ENCODE data around the gene WNK2. TPM values are rescaled to one million over a fixed set of nuclear protein-coding genes. Genes with fewer than 3 reads are reported as not detected.

Gene WNK2
- total RNA-seq, 1 donor from 2014 or later: 12.6 TPM

DNA sequence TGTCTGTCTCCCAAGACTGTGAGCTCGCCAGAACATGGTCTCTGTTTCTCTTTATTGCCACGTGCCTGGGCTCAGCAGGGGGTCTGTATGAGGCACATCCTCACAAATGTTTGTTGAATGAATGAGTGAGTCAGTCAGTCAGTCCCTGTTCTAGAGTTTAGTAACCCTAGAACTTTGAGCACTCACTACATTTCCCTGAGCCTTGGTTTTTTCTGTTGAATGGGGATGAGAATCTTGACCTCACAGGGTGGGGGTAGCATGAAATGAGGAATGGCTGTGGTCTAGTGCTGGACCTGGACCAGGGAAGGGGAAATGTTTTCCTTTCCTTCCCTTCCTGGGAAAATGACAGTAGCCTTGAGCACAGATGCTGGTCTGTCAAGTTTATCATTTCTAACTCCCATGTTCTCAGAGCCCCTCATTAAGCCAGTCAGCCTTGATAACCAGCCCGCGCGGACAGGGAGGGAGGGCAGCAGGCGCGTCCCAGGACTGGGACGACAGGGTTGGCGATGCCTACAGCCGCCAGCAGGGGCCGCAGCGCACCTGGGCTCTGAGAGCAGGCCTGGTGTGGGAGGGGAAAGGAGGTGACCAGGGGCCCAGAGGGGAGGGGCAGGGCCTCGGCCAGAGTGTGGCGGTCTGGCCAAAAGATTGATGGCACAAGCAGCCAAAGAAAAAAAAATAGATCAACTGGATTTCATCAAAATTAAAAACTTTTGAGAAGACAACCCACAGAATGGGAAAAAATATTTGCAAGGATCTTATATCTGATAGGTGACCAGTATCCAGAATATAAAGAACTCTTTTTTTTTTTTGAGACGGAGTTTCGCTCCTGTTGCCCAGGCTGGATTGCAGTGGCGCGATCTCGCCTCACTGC, 24.1 kb upstream of the WNK2 start:
- FAIRE-seq (no peak), DNase-seq (ENCODE audit: low spot score in 2 of 2) (peak; percentile 57 to 84)

GRCh38 chr9:93161786-93162562, 22.0 kb upstream of the WNK2 start:
- DNase-seq (ENCODE audit: low spot score in 2 of 2): no peak
- FAIRE-seq: no peak

- FAIRE-seq: no peak
- no peak for DNase-seq (ENCODE audit: low spot score in 2 of 2)
Measured at GRCh38 chr9:93164085-93164484, 19.9 kb upstream of the WNK2 start.

DNA sequence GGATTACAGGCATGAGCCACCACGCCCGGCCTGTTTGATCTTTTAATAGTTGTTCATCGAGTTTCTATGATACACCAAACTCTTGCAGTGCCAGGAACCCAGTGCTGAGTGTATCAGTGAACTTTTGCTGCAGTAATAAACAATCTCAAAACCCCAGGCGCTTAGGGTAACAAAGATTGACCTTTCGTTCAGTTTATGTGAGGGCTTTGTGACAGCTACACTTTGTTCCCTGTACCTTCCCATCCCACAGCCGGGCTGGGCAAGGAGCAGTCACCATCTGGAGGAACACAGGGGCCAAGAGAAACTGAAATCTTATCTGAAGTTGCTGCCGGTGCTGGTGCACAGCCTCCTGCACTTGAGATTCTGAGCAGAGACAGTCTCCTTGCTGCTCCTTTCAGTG, 17.2 kb upstream of the WNK2 start:
- FAIRE-seq: no peak

DNA sequence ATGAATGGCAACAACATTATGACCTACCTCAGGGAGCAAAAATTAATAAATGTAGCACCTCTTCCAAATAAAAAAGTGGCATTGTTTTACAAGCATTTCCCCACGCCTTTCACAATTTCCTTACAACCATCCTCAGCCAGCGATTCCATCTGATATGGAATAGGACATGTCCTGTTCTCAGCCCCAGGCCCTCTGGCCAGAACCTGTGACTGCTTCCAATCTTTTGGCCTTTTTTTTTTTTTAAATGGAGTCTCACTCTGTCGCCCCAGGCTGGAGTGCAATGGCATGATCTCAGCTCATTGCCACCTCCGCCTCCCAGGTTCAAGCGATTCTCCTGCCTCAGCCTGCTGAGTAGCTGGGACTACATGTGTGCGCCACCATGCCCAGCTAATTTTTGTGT, 16.8 kb upstream of the WNK2 start:
- FAIRE-seq: no peak
- DNase-seq (ENCODE audit: low spot score in 2 of 2): no peak

More for the DNA sequence above, 17.2 kb upstream of the WNK2 start:
- DNase-seq (ENCODE audit: low spot score in 2 of 2): no peak

- FAIRE-seq (no peak), DNase-seq (ENCODE audit: low spot score in 2 of 2) (no peak)
Measured at GRCh38 chr9:93167838-93168237, 16.1 kb upstream of the WNK2 start.

- no peak for DNase-seq (ENCODE audit: low spot score in 2 of 2)
Measured at GRCh38 chr9:93168581-93168980, 15.4 kb upstream of the WNK2 start.

GRCh38 chr9:93169444-93169843, 14.5 kb upstream of the WNK2 start:
- DNase-seq (ENCODE audit: low spot score in 2 of 2) (no peak), FAIRE-seq (no peak)

More at GRCh38 chr9:93168581-93168980, 15.4 kb upstream of the WNK2 start:
- no peak for FAIRE-seq

DNA sequence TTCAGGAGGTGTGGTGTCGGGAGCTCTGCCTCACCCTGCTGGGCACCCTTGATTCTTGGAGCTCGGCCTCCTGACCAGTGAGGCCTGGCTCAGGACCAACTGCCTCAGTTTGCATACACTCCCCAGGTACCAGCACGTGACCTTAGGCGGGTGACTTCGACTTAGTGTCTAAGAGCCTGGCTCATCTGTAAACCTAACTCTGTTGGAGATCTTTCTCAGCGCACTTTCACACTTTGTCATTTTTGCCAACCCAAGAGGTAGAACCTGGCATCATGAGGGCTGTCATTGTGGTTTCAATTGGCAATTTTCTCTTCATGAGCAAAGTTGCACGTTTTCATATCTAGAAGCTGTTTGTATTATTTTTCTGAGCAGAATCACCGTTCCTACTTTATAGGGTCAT, 13.4 kb upstream of the WNK2 start:
- no peak for DNase-seq (ENCODE audit: low spot score in 2 of 2)
- no peak for FAIRE-seq

DNA sequence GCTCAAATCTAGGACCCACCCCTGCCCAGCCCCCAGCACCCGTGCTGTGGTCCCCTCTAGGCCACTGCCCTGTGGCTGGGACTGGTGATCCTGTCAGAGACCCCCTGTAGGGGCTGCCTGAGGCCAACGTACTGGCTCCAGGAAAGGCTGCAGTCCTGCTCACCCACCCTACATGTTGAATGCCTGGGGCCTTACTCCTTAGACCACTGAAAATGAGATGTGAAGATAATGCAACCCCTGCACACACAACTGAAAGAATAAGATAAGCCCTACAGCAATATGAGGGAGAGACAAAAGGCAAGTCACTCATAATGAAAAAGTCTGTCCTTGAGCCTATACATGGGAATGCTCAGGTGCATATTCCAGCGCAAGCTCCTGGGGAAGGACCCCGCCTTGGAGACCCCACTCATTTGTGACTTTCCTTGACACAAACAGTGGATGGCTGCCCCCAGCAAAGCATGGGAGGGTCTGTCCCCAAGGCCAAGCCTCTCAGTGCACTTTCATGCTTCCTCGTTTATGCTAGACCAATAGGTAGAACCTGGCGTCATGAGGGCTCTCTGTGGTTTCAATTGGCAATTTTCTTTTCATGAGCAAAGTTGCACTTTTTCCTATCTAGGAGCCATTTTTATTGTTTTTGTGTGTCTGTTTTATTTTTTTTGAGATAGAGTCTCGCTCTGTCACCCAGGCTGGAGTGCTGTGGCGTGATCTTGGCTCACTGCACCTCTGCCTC, 12.5 kb upstream of the WNK2 start:
- no peak for DNase-seq (ENCODE audit: low spot score in 2 of 2)
- no peak for FAIRE-seq

- no peak for FAIRE-seq
- no peak for DNase-seq (ENCODE audit: low spot score in 2 of 2)
Measured at GRCh38 chr9:93172666-93173364, 11.1 kb upstream of the WNK2 start.

DNA sequence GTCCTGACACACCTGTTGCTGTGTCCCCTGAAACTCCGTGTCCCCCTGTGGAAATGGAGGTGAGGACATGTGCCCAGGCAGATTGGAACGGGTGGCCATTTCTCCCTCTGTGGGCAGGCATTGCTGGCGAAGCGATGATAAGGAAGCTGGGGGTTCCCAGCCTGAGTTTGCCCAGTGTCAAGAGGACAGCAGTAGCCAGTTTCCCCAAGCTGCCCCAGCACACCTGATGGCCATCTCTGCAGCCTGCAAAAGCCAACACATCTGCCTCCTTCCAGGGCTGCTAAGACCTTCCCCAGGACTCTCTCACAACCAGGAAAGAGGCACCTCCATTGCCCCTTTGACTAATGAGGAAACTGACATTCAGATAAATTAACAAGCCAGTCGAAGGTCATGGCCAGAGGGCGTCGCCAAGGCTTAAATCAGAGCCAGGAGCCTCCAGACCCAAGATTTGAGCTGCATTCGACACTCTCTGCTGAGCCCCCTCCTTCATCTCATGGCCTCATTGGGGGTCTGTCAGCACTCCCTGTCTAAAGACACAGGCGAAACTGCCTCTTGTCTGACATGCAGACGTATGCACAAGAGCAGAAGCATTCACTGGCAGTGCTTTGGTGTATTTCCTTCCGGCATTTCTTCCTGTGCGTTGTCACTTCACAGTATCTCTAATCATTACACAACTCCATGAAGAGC, 10.4 kb upstream of the WNK2 start:
- FAIRE-seq (no peak), DNase-seq (ENCODE audit: low spot score in 2 of 2) (no peak)

DNA sequence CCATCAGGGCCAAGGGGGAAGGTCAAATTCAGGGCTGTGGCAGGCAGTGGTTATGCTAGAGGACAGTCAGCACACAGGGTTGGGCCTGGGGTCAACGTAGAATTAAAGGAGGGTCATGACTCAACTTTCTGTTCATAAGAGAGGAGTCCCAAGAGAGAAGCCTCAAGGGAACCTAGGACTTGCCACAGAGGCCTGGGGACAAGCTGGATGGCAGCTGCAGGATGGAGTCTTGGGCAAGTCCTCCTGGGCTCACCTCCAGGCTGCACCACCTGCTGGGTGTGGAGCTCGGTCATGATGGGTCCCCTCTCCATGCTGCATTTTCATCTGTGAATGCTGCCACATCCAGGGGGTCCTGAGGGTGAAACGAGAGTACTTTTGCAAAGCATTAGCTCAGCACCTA, 9.0 kb upstream of the WNK2 start:
- FAIRE-seq: no peak
- no peak for DNase-seq (ENCODE audit: low spot score in 2 of 2)

DNA sequence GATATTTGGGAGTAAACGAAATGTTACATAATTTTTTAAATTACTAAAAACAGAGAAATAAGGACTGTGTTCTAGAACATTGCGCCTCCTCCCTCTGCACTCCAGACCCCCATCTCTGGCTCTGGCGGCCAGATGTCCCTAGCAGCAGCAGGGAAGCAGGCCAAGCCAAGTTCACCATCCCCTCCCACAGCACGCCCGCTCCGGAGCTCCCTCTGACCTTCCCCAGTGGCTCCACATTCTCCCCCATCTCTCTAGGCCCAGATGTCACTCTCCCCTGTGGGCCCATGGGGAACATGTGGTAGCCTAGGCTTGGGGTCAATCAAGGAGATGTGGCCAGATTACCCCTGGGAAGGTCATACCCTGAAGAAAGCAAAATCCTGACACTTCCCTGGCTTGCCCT, 6.3 kb upstream of the WNK2 start:
- no peak for FAIRE-seq
- DNase-seq (ENCODE audit: low spot score in 2 of 2): no peak

DNA sequence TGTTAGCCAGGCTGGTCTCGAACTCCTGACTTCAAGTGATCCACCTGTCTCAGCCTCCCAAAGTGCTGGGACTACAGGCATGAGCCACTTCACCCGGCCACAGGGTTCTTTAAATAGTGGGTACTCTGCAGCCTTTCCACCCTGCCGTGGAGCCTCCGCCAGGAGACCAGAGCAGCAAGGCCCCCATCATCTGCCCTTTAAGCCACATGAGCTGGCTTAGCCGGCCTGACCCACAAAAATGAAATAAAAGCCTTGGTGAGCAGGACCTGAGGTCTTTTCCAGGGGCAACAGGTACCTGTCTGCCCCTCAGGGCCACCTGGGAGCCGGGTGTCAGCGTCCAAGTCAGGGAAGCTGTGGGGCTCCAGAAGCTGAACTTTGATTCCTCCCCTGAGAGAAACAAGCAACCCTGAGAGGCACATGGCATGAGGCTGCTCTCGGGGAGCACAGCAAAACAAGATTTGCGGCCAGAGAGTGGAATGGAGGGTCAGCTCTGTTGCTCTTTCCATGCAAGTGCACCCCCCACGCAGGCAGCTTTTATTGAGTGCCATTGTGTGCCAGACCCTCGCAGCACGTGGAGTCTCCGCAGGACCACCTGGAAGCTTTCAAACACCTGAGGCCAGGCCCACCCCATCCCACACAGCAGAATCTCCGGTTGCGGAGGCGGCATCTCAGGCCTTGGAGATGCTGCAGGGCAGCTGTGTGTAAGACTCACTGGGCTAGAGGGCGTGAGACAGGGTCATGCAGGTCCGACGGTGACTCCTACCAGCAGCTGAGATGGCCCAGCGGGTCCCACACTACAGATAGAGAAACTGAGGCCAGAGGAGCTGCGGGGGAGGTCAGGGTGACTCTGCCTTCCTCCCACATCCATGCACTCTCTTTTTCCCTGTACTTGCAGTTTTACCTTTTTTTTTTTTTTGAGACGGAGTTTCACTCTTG, 4.8 kb upstream of the WNK2 start:
- DNase-seq (ENCODE audit: low spot score in 2 of 2) (no peak), FAIRE-seq (no peak)

DNA sequence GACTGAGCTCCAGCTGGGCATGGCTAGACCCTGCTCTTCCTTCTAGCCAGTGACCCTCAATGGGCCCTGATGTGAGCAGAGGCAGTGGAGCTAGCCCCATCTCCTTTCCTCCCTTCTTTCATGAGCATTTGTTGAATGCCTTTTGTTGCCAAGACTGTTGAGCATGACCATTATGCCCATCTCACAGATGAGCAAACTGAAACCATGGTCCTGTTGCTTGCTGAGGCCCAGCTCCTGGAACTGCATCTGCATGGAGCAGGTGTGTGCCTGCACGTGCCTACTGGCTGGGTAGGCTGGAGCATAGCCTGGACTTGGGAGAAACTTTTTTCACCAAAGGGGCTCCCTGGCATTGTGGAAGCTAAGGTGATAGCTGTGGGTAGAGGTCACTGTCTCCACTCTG, 3.0 kb upstream of the WNK2 start:
- no peak for FAIRE-seq

DNA sequence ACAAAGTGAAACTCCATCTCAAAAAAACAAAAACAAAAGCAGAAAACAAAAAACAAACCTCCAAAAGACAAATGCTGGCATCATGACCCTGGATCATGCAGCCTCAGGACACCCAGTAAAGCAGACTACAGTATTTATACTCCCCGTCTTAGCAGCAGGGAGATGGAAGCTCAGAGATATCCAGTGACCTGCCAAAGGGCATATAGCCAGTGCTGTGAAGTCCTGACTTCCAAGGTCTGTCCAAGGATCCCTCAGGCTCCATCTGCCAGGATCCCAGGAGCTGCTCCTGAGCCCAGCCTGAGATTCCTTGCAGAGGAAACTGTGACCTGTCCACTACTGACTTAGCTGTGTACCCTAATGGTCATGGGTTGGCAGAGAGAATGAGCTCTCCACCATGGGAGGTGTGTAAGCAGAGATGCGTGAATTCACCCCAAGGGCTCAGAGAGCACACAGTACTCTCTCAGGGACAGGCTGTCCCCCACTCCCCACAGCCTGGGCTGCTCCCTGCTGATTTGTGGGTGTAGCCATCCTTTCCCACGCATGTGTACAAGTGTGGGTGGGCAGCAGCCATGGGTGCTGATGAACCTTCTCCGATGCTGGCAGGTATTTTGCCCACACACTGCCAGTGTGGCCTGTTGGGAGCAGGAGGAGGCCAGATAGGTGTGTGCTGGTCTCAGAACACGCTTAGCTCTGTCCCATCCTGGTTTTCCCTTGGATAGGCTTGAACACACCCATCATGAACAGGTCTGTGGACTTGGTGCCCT, 2.1 kb upstream of the WNK2 start:
- DNase-seq (ENCODE audit: low spot score in 2 of 2) (no peak), FAIRE-seq (no peak)

More for the DNA sequence above, 3.0 kb upstream of the WNK2 start:
- no peak for DNase-seq (ENCODE audit: low spot score in 2 of 2)

DNA sequence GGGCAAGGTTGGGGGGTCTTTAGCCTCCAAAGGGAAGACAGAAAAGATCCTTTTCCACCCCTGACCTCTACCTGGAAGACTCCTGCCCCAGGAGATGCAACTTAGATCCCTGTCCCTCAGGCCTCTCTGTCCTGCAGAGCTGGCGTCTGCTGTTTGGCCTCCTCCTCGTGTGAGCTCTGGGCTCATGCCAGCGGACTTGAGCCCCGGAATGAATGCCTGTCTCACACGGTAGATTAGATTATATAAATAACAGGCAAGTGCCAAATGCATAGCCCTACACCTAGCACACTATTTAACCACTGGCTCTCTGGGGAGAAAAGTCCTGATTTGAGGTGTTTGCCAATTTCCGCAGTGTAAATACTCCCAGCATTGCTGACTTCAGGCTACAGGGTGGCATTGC, 1.4 kb upstream of the WNK2 start:
- FAIRE-seq: no peak
- DNase-seq (ENCODE audit: low spot score in 2 of 2): no peak

Measured in frontal cortex (tissue), 4 donors.